Panc1 (cell line): ENCODE results near the gene AGAP1.

Experiments
- CTCF ChIP-seq: fragments of 450-650 bp; IDR thresholded peaks from 2 replicates; pipeline ENCODE4 v1.5.1; 2017; ENCODE audit warnings: mild to moderate bottlenecking
- POLR2AphosphoS5 ChIP-seq: IDR thresholded peaks from 2 replicates; pipeline ENCODE4 v1.6.1; 2012; ENCODE audit warnings: mild to moderate bottlenecking, low read depth, low read length, moderate library complexity
- SIN3A ChIP-seq: IDR thresholded peaks from 2 replicates; pipeline ENCODE4 v1.6.1; 2012; ENCODE audit warnings: low read depth, mild to moderate bottlenecking, low read length, moderate library complexity, borderline replicate concordance; ENCODE audit not compliant: insufficient read depth
- TCF7L2 ChIP-seq: IDR thresholded peaks from 2 replicates; pipeline ENCODE4 v1.6.1; 2011; ENCODE audit warnings: mild to moderate bottlenecking, low read depth, low read length, inconsistent platforms

GRCh38 chr2:236161531-236161930 is 667.7 kb downstream of the AGAP1 start:
- no peak for TF ChIP-seq CTCF
- TF ChIP-seq TCF7L2: no peak
- no peak for TF ChIP-seq SIN3A
- TF ChIP-seq POLR2AphosphoS5: no peak
